OCI-LY7 (cell line): ENCODE results near the gene PAPSS1. TPM values are rescaled to one million over a fixed set of nuclear protein-coding genes. Genes with fewer than 3 reads are reported as not detected.

Experiments used
- BruUV-seq: library from RNA; stranded (reverse); fragments of 400-500 nt; replicated peaks from 2 replicates; lab custom pipeline; 2021; lab: Mats Ljungman, UMichigan
- CTCF ChIA-PET: fragments of 300-600 bp; sonication (Branson Sonifier 250); formaldehyde crosslinking; loops from one replicate; lab custom pipeline; 2022; ENCODE audit warnings: antibody characterized with exemption; ENCODE audit not compliant: unreplicated experiment; lab: Charles Lee
- POLR2A ChIA-PET: fragments of 300-600 bp; sonication (Branson Sonifier 250); formaldehyde crosslinking; loops from one replicate; lab custom pipeline; 2022; ENCODE audit warnings: antibody characterized with exemption; lab: Charles Lee
- DNase-seq: peaks from one replicate; pipeline ENCODE4 v3.0.0-alpha.2; 2015; ENCODE audit warnings: low spot score
- H2AFZ ChIP-seq: fragments of 200-600 bp; sonication (generic), shearing (Covaris generic); 2 replicates; pipeline ENCODE4 v1.6.1; 2014; ENCODE audit warnings: mild to moderate bottlenecking, antibody characterized with exemption, low read length, moderate library complexity
- H3K27ac ChIP-seq: fragments of 200-600 bp; sonication (generic); 2 replicates; pipeline ENCODE4 v1.5.1; 2014; ENCODE audit warnings: mixed run types, low read depth, mild to moderate bottlenecking, moderate library complexity, low read length, inconsistent platforms; ENCODE audit not compliant: poor library complexity, severe bottlenecking
- H3K36me3 ChIP-seq: fragments of 200-600 bp; sonication (generic); 2 replicates; pipeline ENCODE4 v1.6.1; 2014; ENCODE audit warnings: mild to moderate bottlenecking, antibody characterized with exemption, low read length, moderate library complexity, mixed read lengths; ENCODE audit not compliant: insufficient read depth
- H3K4me1 ChIP-seq: fragments of 200-600 bp; sonication (generic); 2 replicates; pipeline ENCODE4 v1.5.1; 2014; ENCODE audit warnings: mild to moderate bottlenecking, low read length; ENCODE audit not compliant: insufficient read depth, poor library complexity, severe bottlenecking
- H3K4me2 ChIP-seq: fragments of 200-600 bp; sonication (generic); 2 replicates; pipeline ENCODE4 v1.6.1; 2014; ENCODE audit warnings: mild to moderate bottlenecking, low read length
- H3K4me3 ChIP-seq: fragments of 200-600 bp; sonication (generic); 2 replicates; pipeline ENCODE4 v1.5.1; 2014; ENCODE audit warnings: mild to moderate bottlenecking, low read depth, low read length; ENCODE audit not compliant: poor library complexity, severe bottlenecking
- H3K79me2 ChIP-seq: fragments of 200-600 bp; sonication (generic); 2 replicates; pipeline ENCODE4 v1.6.1; 2016; ENCODE audit warnings: low read depth, mild to moderate bottlenecking, low read length, moderate library complexity, mixed read lengths; ENCODE audit not compliant: insufficient read depth
- H3K9me2 ChIP-seq: fragments of 200-600 bp; sonication (generic); 2 replicates; pipeline ENCODE4 v1.6.1; 2016; ENCODE audit warnings: mild to moderate bottlenecking, low read length, mixed read lengths; ENCODE audit not compliant: insufficient read depth
- H3K9me3 ChIP-seq: fragments of 200-600 bp; sonication (generic); 2 replicates; pipeline ENCODE4 v1.6.1; 2014; ENCODE audit warnings: mild to moderate bottlenecking, mixed run types, low read length, mixed read lengths
- H4K20me1 ChIP-seq: fragments of 200-600 bp; sonication (generic); 2 replicates; pipeline ENCODE4 v1.6.1; 2014; ENCODE audit warnings: mild to moderate bottlenecking, antibody characterized with exemption, low read length, moderate library complexity, mixed read lengths; ENCODE audit not compliant: insufficient read depth
- EZH2phosphoT487 ChIP-seq: fragments of 200-600 bp; sonication (generic); IDR thresholded peaks from 2 replicates; pipeline ENCODE4 v1.6.1; 2018; ENCODE audit warnings: low read depth, borderline replicate concordance, mild to moderate bottlenecking, mixed run types, antibody characterized with exemption, low read length, moderate library complexity, mixed read lengths
- intact Hi-C: fragments of 100-400 bp; cut with micrococcal nuclease; formaldehyde crosslinking; loops from one replicate; pipeline ENCODE4 v1.10.0; 2022; ENCODE audit not compliant: unreplicated experiment
- total RNA-seq, 2 experiments: library from RNA; depleted of rRNA in 1 of 2; stranded (reverse); fragments of >200 nt in 1 of 2; shearing (Covaris generic) in 1 of 2; gene quantifications; 2 replicates each; pipeline ENCODE4 v1.2.3, GENCODE V29; 2014 to 2022
- TF ChIP-seq, protein P1 (sequence below): fragments of 200-600 bp; sonication (generic); conservative IDR thresholded peaks from 2 replicates; pipeline ENCODE4 v1.5.1; 2014; ENCODE audit warnings: mild to moderate bottlenecking, antibody characterized with exemption, low read length, moderate library complexity, mixed read lengths

The PAPSS1 gene
- total RNA-seq, 2 experiments from 2014 or later: 62.0 to 118 TPM

- no TSS peak for BruUV-seq
- Histone ChIP-seq H3K9me2 (no peaks in the 10 kb centered on the region), H3K27ac (no peak overlapping the region), H3K36me3 (peaks cover 22% of the 10 kb centered on the region), H2AFZ (no peak overlapping the region), H4K20me1 (no peaks in the 10 kb centered on the region), H3K4me3 (no peak overlapping the region), H3K4me2 (no peak overlapping the region), H3K4me1 (no peaks in the 10 kb centered on the region), H3K9me3 (no peaks in the 10 kb centered on the region), H3K79me2 (no peaks in the 10 kb centered on the region)
- ChIA-PET POLR2A (interaction anchor here (0.6 kb wide), 1 partner anchor 228 kb away, joined by 3 read pairs; no protein-coding TSS in a partner anchor), CTCF (no interaction called here)
- TF ChIP-seq, protein P1, sequence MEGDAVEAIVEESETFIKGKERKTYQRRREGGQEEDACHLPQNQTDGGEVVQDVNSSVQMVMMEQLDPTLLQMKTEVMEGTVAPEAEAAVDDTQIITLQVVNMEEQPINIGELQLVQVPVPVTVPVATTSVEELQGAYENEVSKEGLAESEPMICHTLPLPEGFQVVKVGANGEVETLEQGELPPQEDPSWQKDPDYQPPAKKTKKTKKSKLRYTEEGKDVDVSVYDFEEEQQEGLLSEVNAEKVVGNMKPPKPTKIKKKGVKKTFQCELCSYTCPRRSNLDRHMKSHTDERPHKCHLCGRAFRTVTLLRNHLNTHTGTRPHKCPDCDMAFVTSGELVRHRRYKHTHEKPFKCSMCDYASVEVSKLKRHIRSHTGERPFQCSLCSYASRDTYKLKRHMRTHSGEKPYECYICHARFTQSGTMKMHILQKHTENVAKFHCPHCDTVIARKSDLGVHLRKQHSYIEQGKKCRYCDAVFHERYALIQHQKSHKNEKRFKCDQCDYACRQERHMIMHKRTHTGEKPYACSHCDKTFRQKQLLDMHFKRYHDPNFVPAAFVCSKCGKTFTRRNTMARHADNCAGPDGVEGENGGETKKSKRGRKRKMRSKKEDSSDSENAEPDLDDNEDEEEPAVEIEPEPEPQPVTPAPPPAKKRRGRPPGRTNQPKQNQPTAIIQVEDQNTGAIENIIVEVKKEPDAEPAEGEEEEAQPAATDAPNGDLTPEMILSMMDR: no peak
- no peak for TF ChIP-seq EZH2phosphoT487
- no peak for DNase-seq
- intact Hi-C loops: no loop called here
Observed at GRCh38 chr4:107618656-107619055, 101.4 kb downstream of the PAPSS1 start.

- Histone ChIP-seq H3K4me3 (no peak overlapping the region), H3K79me2 (no peaks in the 10 kb centered on the region), H3K9me3 (no peaks in the 10 kb centered on the region), H2AFZ (no peak overlapping the region), H3K9me2 (no peaks in the 10 kb centered on the region), H4K20me1 (no peaks in the 10 kb centered on the region), H3K36me3 (peaks cover 30% of the 10 kb centered on the region), H3K4me2 (no peak overlapping the region), H3K27ac (no peak overlapping the region), H3K4me1 (no peaks in the 10 kb centered on the region)
- intact Hi-C loops: no loop called here
- no peak for TF ChIP-seq EZH2phosphoT487
- TF ChIP-seq, protein P1: no peak
- ChIA-PET POLR2A (interaction anchor here (0.7 to 2.0 kb wide), 3 partner anchors 22 to 140 kb away, joined by 4 to 8 read pairs (median 6); no protein-coding TSS in a partner anchor), CTCF (no interaction called here)
- no peak for DNase-seq
- BruUV-seq: no TSS peak
Observed at GRCh38 chr4:107616838-107617389, 103.1 kb downstream of the PAPSS1 start.

- H3K4me1 ChIP-seq: no peaks in the 10 kb centered on the region
- no peak overlapping the region for H3K4me2 ChIP-seq
- TF ChIP-seq, protein P1: no peak
- TF ChIP-seq EZH2phosphoT487: no peak
- ChIA-PET POLR2A (no interaction called here), CTCF (no interaction called here)
- no peak overlapping the region for H2AFZ ChIP-seq
- DNase-seq: no peak
- H4K20me1 ChIP-seq: no peaks in the 10 kb centered on the region
- H3K27ac ChIP-seq: no peak overlapping the region
- intact Hi-C loops: no loop called here
- no peak overlapping the region for H3K4me3 ChIP-seq
- no peaks in the 10 kb centered on the region for H3K79me2 ChIP-seq
- no TSS peak for BruUV-seq
- no peaks in the 10 kb centered on the region for H3K9me3 ChIP-seq
- peaks cover 30% of the 10 kb centered on the region for H3K36me3 ChIP-seq
- no peaks in the 10 kb centered on the region for H3K9me2 ChIP-seq
Observed at GRCh38 chr4:107615809-107616208, 104.2 kb downstream of the PAPSS1 start.
